ENCODE results near the gene ETS2.
"Not testable (repeated sequence)": the region's sequence is repeated elsewhere in the genome, so short reads cannot be mapped to it uniquely, and the experiment has no call there.

Gene ETS2

GRCh38 chr21:38820471-38821239 is 14.9 kb downstream of the ETS2 start:
- H3K9ac ChIP-seq (ENCODE audit: low read depth, low read length) = no peak overlapping the region
- H3K9me3 ChIP-seq (ENCODE audit: control insufficient read depth, insufficient read depth, low read length) = no peaks in the 10 kb centered on the region
- H3K27me3 ChIP-seq (ENCODE audit: control insufficient read depth, insufficient read depth, low read length) = no peaks in the 10 kb centered on the region
- H3K27ac ChIP-seq (ENCODE audit: low read depth, low read length) = no peak overlapping the region
- no peak overlapping the region for H3K4me3 ChIP-seq (ENCODE audit: low read depth, low read length)
- H3K36me3 ChIP-seq (ENCODE audit: control insufficient read depth, insufficient read depth, low read length) = peaks cover 96% of the 10 kb centered on the region
- no peaks in the 10 kb centered on the region for H3K4me1 ChIP-seq (ENCODE audit: control insufficient read depth, insufficient read depth, low read length)

- no peaks in the 10 kb centered on the region for H3K4me1 ChIP-seq (ENCODE audit: control insufficient read depth, insufficient read depth, low read length)
- no peaks in the 10 kb centered on the region; the same call in 1 of the 2 replicates for H3K9me3 ChIP-seq (ENCODE audit: control insufficient read depth, insufficient read depth, low read length)
- H3K36me3 ChIP-seq (ENCODE audit: control insufficient read depth, insufficient read depth, low read length) = peaks cover 93% of the 10 kb centered on the region
- H3K27me3 ChIP-seq (ENCODE audit: control insufficient read depth, insufficient read depth, low read length) = no peaks in the 10 kb centered on the region
- no peak overlapping the region for H3K27ac ChIP-seq (ENCODE audit: low read depth, low read length)
- no peak overlapping the region for H3K9ac ChIP-seq (ENCODE audit: low read depth, low read length)
- no peak overlapping the region for H3K4me3 ChIP-seq (ENCODE audit: low read depth, low read length)
Measured at GRCh38 chr21:38821248-38821647, 15.5 kb downstream of the ETS2 start.

- no peaks in the 10 kb centered on the region for H3K4me1 ChIP-seq (ENCODE audit: control insufficient read depth, insufficient read depth, low read length)
- no peak overlapping the region for H3K4me3 ChIP-seq (ENCODE audit: low read depth, low read length)
- H3K9me3 ChIP-seq (ENCODE audit: control insufficient read depth, insufficient read depth, low read length) = no peaks in the 10 kb centered on the region; the same call in 1 of the 2 replicates
- no peak overlapping the region for H3K9ac ChIP-seq (ENCODE audit: low read depth, low read length)
- H3K27me3 ChIP-seq (ENCODE audit: control insufficient read depth, insufficient read depth, low read length) = no peaks in the 10 kb centered on the region
- H3K36me3 ChIP-seq (ENCODE audit: control insufficient read depth, insufficient read depth, low read length) = peaks cover 84% of the 10 kb centered on the region
- H3K27ac ChIP-seq (ENCODE audit: low read depth, low read length) = no peak overlapping the region
Measured at GRCh38 chr21:38821959-38822682, 16.4 kb downstream of the ETS2 start.

GRCh38 chr21:38822778-38823238 is 17.1 kb downstream of the ETS2 start:
- Histone ChIP-seq H3K9ac (ENCODE audit: low read depth, low read length) (no peak overlapping the region), H3K4me3 (ENCODE audit: low read depth, low read length) (no peak overlapping the region), H3K9me3 (ENCODE audit: control insufficient read depth, insufficient read depth, low read length) (no peaks in the 10 kb centered on the region; the same call in 1 of the 2 replicates), H3K27ac (ENCODE audit: low read depth, low read length) (no peak overlapping the region), H3K36me3 (ENCODE audit: control insufficient read depth, insufficient read depth, low read length) (peaks cover 77% of the 10 kb centered on the region), H3K27me3 (ENCODE audit: control insufficient read depth, insufficient read depth, low read length) (no peaks in the 10 kb centered on the region), H3K4me1 (ENCODE audit: control insufficient read depth, insufficient read depth, low read length) (no peaks in the 10 kb centered on the region)

GRCh38 chr21:38823737-38824123 is 18.0 kb downstream of the ETS2 start:
- no peaks in the 10 kb centered on the region for H3K27me3 ChIP-seq (ENCODE audit: control insufficient read depth, insufficient read depth, low read length)
- H3K4me1 ChIP-seq (ENCODE audit: control insufficient read depth, insufficient read depth, low read length) = no peaks in the 10 kb centered on the region
- H3K9me3 ChIP-seq (ENCODE audit: control insufficient read depth, insufficient read depth, low read length) = no peaks in the 10 kb centered on the region; the same call in 1 of the 2 replicates
- H3K27ac ChIP-seq (ENCODE audit: low read depth, low read length) = no peak overlapping the region
- no peak overlapping the region for H3K9ac ChIP-seq (ENCODE audit: low read depth, low read length)
- H3K4me3 ChIP-seq (ENCODE audit: low read depth, low read length) = no peak overlapping the region
- H3K36me3 ChIP-seq (ENCODE audit: control insufficient read depth, insufficient read depth, low read length) = peaks cover 68% of the 10 kb centered on the region

- Histone ChIP-seq H3K9me3 (ENCODE audit: control insufficient read depth, insufficient read depth, low read length) (no peaks in the 10 kb centered on the region; the same call in 1 of the 2 replicates), H3K27me3 (ENCODE audit: control insufficient read depth, insufficient read depth, low read length) (no peaks in the 10 kb centered on the region), H3K4me1 (ENCODE audit: control insufficient read depth, insufficient read depth, low read length) (no peaks in the 10 kb centered on the region), H3K27ac (ENCODE audit: low read depth, low read length) (no peak overlapping the region), H3K4me3 (ENCODE audit: low read depth, low read length) (no peak overlapping the region), H3K9ac (ENCODE audit: low read depth, low read length) (no peak overlapping the region), H3K36me3 (ENCODE audit: control insufficient read depth, insufficient read depth, low read length) (peaks cover 63% of the 10 kb centered on the region)
Measured at GRCh38 chr21:38824124-38824822, 18.5 kb downstream of the ETS2 start.

- Histone ChIP-seq H3K9me3 (ENCODE audit: control insufficient read depth, insufficient read depth, low read length) (no peaks in the 10 kb centered on the region; the same call in 1 of the 2 replicates), H3K27ac (ENCODE audit: low read depth, low read length) (no peak overlapping the region), H3K27me3 (ENCODE audit: control insufficient read depth, insufficient read depth, low read length) (no peaks in the 10 kb centered on the region), H3K4me3 (ENCODE audit: low read depth, low read length) (no peak overlapping the region), H3K36me3 (ENCODE audit: control insufficient read depth, insufficient read depth, low read length) (peaks cover 53% of the 10 kb centered on the region), H3K4me1 (ENCODE audit: control insufficient read depth, insufficient read depth, low read length) (no peaks in the 10 kb centered on the region), H3K9ac (ENCODE audit: low read depth, low read length) (no peak overlapping the region)
Measured at GRCh38 chr21:38825269-38825668, 19.5 kb downstream of the ETS2 start.

GRCh38 chr21:38825921-38826320 is 20.2 kb downstream of the ETS2 start:
- Histone ChIP-seq H3K36me3 (ENCODE audit: control insufficient read depth, insufficient read depth, low read length) (peaks cover 46% of the 10 kb centered on the region), H3K27ac (ENCODE audit: low read depth, low read length) (no peak overlapping the region), H3K27me3 (ENCODE audit: control insufficient read depth, insufficient read depth, low read length) (no peaks in the 10 kb centered on the region)

GRCh38 chr21:38828111-38828510 is 22.4 kb downstream of the ETS2 start:
- not testable (repeated sequence) for H3K9ac ChIP-seq (ENCODE audit: low read depth, low read length); H3K4me1 ChIP-seq (ENCODE audit: control insufficient read depth, insufficient read depth, low read length); H3K4me3 ChIP-seq (ENCODE audit: low read depth, low read length); H3K27ac ChIP-seq (ENCODE audit: low read depth, low read length); H3K9me3 ChIP-seq (ENCODE audit: control insufficient read depth, insufficient read depth, low read length); H3K27me3 ChIP-seq (ENCODE audit: control insufficient read depth, insufficient read depth, low read length)
- peaks cover 24% of the 10 kb centered on the region for H3K36me3 ChIP-seq (ENCODE audit: control insufficient read depth, insufficient read depth, low read length)

More at GRCh38 chr21:38825921-38826320, 20.2 kb downstream of the ETS2 start:
- Histone ChIP-seq H3K4me1 (ENCODE audit: control insufficient read depth, insufficient read depth, low read length) (no peaks in the 10 kb centered on the region), H3K4me3 (ENCODE audit: low read depth, low read length) (no peak overlapping the region), H3K9me3 (ENCODE audit: control insufficient read depth, insufficient read depth, low read length) (no peaks in the 10 kb centered on the region; the same call in 1 of the 2 replicates), H3K9ac (ENCODE audit: low read depth, low read length) (no peak overlapping the region)

GRCh38 chr21:38830671-38831525 is 25.2 kb downstream of the ETS2 start:
- no peaks in the 10 kb centered on the region for H3K27me3 ChIP-seq (ENCODE audit: control insufficient read depth, insufficient read depth, low read length)
- H3K4me1 ChIP-seq (ENCODE audit: control insufficient read depth, insufficient read depth, low read length) = no peaks in the 10 kb centered on the region
- H3K36me3 ChIP-seq (ENCODE audit: control insufficient read depth, insufficient read depth, low read length) = no peaks in the 10 kb centered on the region
- no peaks in the 10 kb centered on the region; the same call in 1 of the 2 replicates for H3K9me3 ChIP-seq (ENCODE audit: control insufficient read depth, insufficient read depth, low read length)
- H3K27ac ChIP-seq (ENCODE audit: low read depth, low read length) = no peak overlapping the region
- H3K4me3 ChIP-seq (ENCODE audit: low read depth, low read length) = no peak overlapping the region
- no peak overlapping the region for H3K9ac ChIP-seq (ENCODE audit: low read depth, low read length)

Measured in HUES48 (cell line).